ENCODE measurements around the gene MMP7. TPM values are rescaled to one million over a fixed set of nuclear protein-coding genes. Genes with fewer than 3 reads are reported as not detected.

MMP7 gene
- total and polyA plus RNA-seq, 12 donors: 0.39 to 0.61 (median 0.44) TPM; not detected in 9

GRCh38 chr11:102575012-102575411, 44.5 kb upstream of the MMP7 start:
- intact Hi-C loops (cut with DNase I): no loop called here
- no peak for DNase-seq
- WGBS, 4 donors: 71 to 91% (median 83%) methylated on average over 2 of the region's 2 CpGs
- Histone ChIP-seq H3K27ac (no peak overlapping the region), H3K4me3 (no peak overlapping the region), H3K36me3 (replicated peaks in 1 of 2) (no peaks in the 10 kb centered on the region), H3K4me1 (replicated peaks in 1 of 2) (no peaks in the 10 kb centered on the region), H3K9me3 (replicated peaks in 1 of 3) (no peaks in the 10 kb centered on the region), H3K27me3 (no peaks in the 10 kb centered on the region)
- TF ChIP-seq CTCF (IDR thresholded peaks at IDR 0.05): no peak
- no peak for TF ChIP-seq POLR2A (IDR thresholded peaks at IDR 0.05)

GRCh38 chr11:102573851-102574250, 43.3 kb upstream of the MMP7 start:
- H3K4me3 ChIP-seq: no peak overlapping the region
- WGBS, 4 donors: 26 to 51% (median 36%) methylated on average over 2 of the region's 2 CpGs
- DNase-seq: no peak
- no peak overlapping the region for H3K27ac ChIP-seq
- no peaks in the 10 kb centered on the region for H3K9me3 ChIP-seq (replicated peaks in 1 of 3)
- no peaks in the 10 kb centered on the region for H3K27me3 ChIP-seq
- no peaks in the 10 kb centered on the region for H3K4me1 ChIP-seq (replicated peaks in 1 of 2)
- intact Hi-C loops (cut with DNase I): no loop called here
- H3K36me3 ChIP-seq (replicated peaks in 1 of 2): no peaks in the 10 kb centered on the region
- TF ChIP-seq POLR2A (IDR thresholded peaks at IDR 0.05) (no peak), CTCF (IDR thresholded peaks at IDR 0.05) (no peak)

- intact Hi-C loops (cut with DNase I): no loop called here
- no peak overlapping the region for H3K27ac ChIP-seq
- no peak for DNase-seq
- H3K4me3 ChIP-seq: no peak overlapping the region
- no peaks in the 10 kb centered on the region for H3K9me3 ChIP-seq (replicated peaks in 1 of 3)
- H3K36me3 ChIP-seq (replicated peaks in 1 of 2): no peaks in the 10 kb centered on the region
- H3K27me3 ChIP-seq: no peaks in the 10 kb centered on the region
- H3K4me1 ChIP-seq (replicated peaks in 1 of 2): no peaks in the 10 kb centered on the region
- no peak for TF ChIP-seq CTCF (IDR thresholded peaks at IDR 0.05)
- TF ChIP-seq POLR2A (IDR thresholded peaks at IDR 0.05): no peak
- WGBS, 4 donors: 81 to 88% (median 84%) methylated on average over 2 of the region's 2 CpGs
These were observed 42.1 kb upstream of the MMP7 start for GRCh38 chr11:102572554-102573220.

- DNase-seq: no peak
- Histone ChIP-seq H3K4me1 (replicated peaks in 1 of 2) (no peaks in the 10 kb centered on the region), H3K36me3 (replicated peaks in 1 of 2) (no peaks in the 10 kb centered on the region), H3K9me3 (replicated peaks in 1 of 3) (no peaks in the 10 kb centered on the region), H3K27ac (no peak overlapping the region), H3K27me3 (no peaks in the 10 kb centered on the region), H3K4me3 (no peak overlapping the region)
- intact Hi-C loops (cut with DNase I): no loop called here
- 51 to 88% (median 68%) methylated on average over 3 of the region's 3 CpGs for WGBS, 4 donors
- TF ChIP-seq POLR2A (IDR thresholded peaks at IDR 0.05) (no peak), CTCF (IDR thresholded peaks at IDR 0.05) (no peak)
These were observed 38.3 kb upstream of the MMP7 start for GRCh38 chr11:102568851-102569250.

All from adrenal gland (tissue), 12 donors.